Peyer's patch (tissue), 4 donors: ENCODE data around the gene CAST.

ENCODE experiments used
- CTCF ChIP-seq, 6 experiments: fragments of 450-650 bp in 4 of 6; fragments of 200-600 bp in 2 of 6; sonication (generic) in 1 of 6; IDR thresholded peaks; one replicate each; pipeline ENCODE4 v1.5.1; 2017 to 2019; ENCODE audit warnings: antibody characterized with exemption in 6 of 6, mild to moderate bottlenecking in 3 of 6, moderate library complexity in 1 of 6
- POLR2A ChIP-seq, 2 donors: fragments of 450-650 bp; IDR thresholded peaks; one replicate each; pipeline ENCODE4 v1.5.1; 2017; ENCODE audit warnings: antibody characterized with exemption in 2 of 2, mild to moderate bottlenecking in 2 of 2, moderate library complexity in 2 of 2

GRCh38 chr5:96642281-96642640 lies 19.9 kb upstream of the CAST start:
- TF ChIP-seq CTCF (IDR thresholded peaks at IDR 0.05) (no peak), POLR2A (IDR thresholded peaks at IDR 0.05) (no peak)
